GM12891 (cell line): ENCODE measurements around the gene ADGRE2.
"Not testable (repeated sequence)": the region's sequence is repeated elsewhere in the genome, so short reads cannot be mapped to it uniquely, and the experiment has no call there.

Source experiments
- DNase-seq: peaks from one replicate; pipeline ENCODE4 v3.0.0; 2011; ENCODE audit warnings: low spot score; ENCODE audit not compliant: insufficient read length
- FAIRE-seq: peaks from 2 replicates; lab custom pipeline; 2011; peaks lifted over from hg19 to GRCh38; lab: Jason Lieb, UNC
- PAX5 ChIP-seq: IDR thresholded peaks from 2 replicates; pipeline ENCODE4 v1.6.1; 2011; ENCODE audit warnings: low read length, moderate library complexity, mild to moderate bottlenecking; ENCODE audit not compliant: insufficient read depth, severe bottlenecking
- POLR2A ChIP-seq: IDR thresholded peaks from 2 replicates; pipeline ENCODE4 v1.6.1; 2011; ENCODE audit warnings: low read depth, low read length, control low read depth
- POLR2AphosphoS5 ChIP-seq: IDR thresholded peaks from 2 replicates; pipeline ENCODE4 v1.6.1; 2011; ENCODE audit warnings: low read depth, low read length, control low read depth
- POU2F2 ChIP-seq: IDR thresholded peaks from 2 replicates; pipeline ENCODE4 v1.6.1; 2011; ENCODE audit warnings: low read depth, mild to moderate bottlenecking, control low read depth, low read length, moderate library complexity
- SPI1 ChIP-seq: IDR thresholded peaks from 2 replicates; pipeline ENCODE4 v1.6.1; 2011; ENCODE audit warnings: low read depth, low read length, control low read depth
- TAF1 ChIP-seq: IDR thresholded peaks from 2 replicates; pipeline ENCODE4 v1.6.1; 2011; ENCODE audit warnings: low read depth, low read length, control low read depth

ADGRE2 gene

GRCh38 chr19:14768001-14768400 lies 10.4 kb downstream of the ADGRE2 start:
- no peak for FAIRE-seq
- no peak for DNase-seq
- TF ChIP-seq PAX5, result no peak
- no peak for TF ChIP-seq POU2F2
- TF ChIP-seq POLR2A, result no peak
- TF ChIP-seq TAF1, result no peak
- TF ChIP-seq POLR2AphosphoS5, result no peak
- TF ChIP-seq SPI1, result no peak

DNA sequence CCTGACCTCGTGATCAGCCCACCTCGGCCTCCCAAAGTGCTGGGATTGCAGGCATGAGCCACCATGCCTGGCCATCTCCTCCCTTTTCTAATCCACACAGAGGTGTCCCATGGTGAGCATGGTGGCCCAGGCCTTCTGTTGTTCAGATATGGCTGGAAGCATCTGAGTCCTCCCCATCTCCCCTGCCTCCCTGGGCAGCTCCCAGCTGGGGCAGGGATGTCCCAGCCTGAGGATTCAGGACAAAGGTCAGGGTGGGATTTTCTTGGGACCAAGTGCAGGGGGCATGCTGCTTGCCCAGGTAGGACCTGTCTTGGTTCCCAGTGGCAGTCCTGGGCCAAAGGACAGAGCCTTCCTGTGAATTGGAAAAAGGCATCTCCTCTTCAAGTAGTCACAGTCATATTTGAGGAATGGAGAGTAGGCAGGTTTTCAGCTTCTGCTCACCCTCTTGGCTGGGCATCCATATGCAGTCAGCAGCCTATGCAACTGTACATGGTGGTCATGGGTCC lies 10.8 kb downstream of the ADGRE2 start:
- DNase-seq (no peak), FAIRE-seq (no peak)
- TF ChIP-seq POLR2AphosphoS5, result no peak
- no peak for TF ChIP-seq POLR2A
- no peak for TF ChIP-seq SPI1

DNA sequence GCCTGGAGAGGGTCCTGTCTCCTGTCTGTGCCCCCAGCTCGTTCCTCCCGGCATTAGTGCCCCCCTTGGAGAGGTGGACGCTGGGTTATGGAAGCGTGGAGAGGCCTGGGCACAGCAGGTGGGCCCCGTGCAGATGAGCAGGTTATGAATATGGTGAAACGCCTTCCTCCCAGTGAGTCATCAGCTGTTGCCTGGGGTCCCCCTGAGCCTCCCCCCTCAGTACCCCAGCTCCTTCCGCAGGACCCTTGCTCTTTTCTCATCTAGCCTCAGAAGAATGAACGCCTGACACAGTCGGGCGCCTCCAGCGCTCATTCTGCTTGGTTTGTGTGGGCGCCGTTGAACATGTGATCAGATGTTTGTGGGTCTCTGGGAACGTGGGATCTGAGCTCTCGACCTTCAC lies 12.5 kb downstream of the ADGRE2 start:
- not testable (repeated sequence) for DNase-seq

GRCh38 chr19:14765403-14765802 lies 13.0 kb downstream of the ADGRE2 start:
- FAIRE-seq, result peak; percentile 76
- not testable (repeated sequence) for DNase-seq

More for the DNA sequence above, 12.5 kb downstream of the ADGRE2 start:
- not testable (repeated sequence) for FAIRE-seq

- no peak for TF ChIP-seq POLR2AphosphoS5
- TF ChIP-seq TAF1, result no peak
- TF ChIP-seq SPI1, result no peak
- TF ChIP-seq PAX5, result no peak
- no peak for TF ChIP-seq POLR2A
- TF ChIP-seq POU2F2, result no peak
Observed at GRCh38 chr19:14764401-14764800, 14.0 kb downstream of the ADGRE2 start.

DNA sequence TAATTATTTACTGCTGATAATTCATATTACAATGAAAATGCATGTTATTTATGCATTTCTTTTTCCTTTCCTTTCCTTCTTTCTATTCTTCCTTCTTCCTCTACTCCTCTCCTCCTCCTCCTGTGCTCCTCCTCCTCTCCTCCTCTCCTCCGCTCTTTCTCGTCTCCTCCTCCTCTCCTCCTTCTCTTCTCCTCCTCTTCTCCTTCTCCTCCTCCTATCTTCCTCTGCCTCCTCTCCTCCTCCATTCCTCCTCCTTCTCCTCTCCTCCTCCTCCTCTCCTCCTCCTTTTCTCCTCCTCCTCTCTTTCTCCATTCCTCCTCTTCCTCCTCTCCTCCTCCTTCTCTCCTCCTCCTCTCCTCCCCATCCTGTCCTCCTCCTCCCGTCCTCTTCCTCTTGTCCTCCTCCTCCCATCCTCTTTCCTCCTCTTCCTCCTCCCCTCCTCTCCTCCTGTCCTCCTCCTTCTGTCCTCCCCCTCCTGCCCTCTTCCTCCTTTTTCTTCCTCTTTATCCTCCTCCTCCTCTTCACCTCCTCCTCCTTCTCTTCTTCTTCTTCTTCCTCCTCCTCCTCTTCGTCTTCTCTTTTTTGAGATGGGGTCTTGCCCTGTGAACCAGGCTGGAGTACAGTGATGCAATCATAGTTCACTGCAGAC lies 14.7 kb downstream of the ADGRE2 start:
- no peak for DNase-seq
- TF ChIP-seq TAF1, result no peak
- no peak for TF ChIP-seq SPI1
- TF ChIP-seq POLR2A, result no peak
- no peak for TF ChIP-seq PAX5
- no peak for TF ChIP-seq POU2F2
- no peak for TF ChIP-seq POLR2AphosphoS5
- no peak for FAIRE-seq

More at GRCh38 chr19:14764401-14764800, 14.0 kb downstream of the ADGRE2 start:
- FAIRE-seq (no peak), DNase-seq (no peak)

- TF ChIP-seq POU2F2 (no peak), SPI1 (no peak), POLR2AphosphoS5 (no peak), TAF1 (no peak), POLR2A (no peak), PAX5 (no peak)
- FAIRE-seq (no peak), DNase-seq (no peak)
Observed at GRCh38 chr19:14762111-14762510, 16.2 kb downstream of the ADGRE2 start.

- no peak for TF ChIP-seq TAF1
- no peak for TF ChIP-seq POLR2A
- TF ChIP-seq POU2F2, result no peak
- TF ChIP-seq SPI1, result no peak
- no peak for TF ChIP-seq POLR2AphosphoS5
- no peak for TF ChIP-seq PAX5
- no peak for FAIRE-seq
- DNase-seq, result no peak
Observed at GRCh38 chr19:14761607-14762006, 16.8 kb downstream of the ADGRE2 start.

GRCh38 chr19:14758816-14759215 lies 19.5 kb downstream of the ADGRE2 start:
- TF ChIP-seq POU2F2 (no peak), POLR2AphosphoS5 (no peak), POLR2A (no peak), SPI1 (no peak), TAF1 (no peak), PAX5 (no peak)
- DNase-seq (no peak), FAIRE-seq (no peak)

DNA sequence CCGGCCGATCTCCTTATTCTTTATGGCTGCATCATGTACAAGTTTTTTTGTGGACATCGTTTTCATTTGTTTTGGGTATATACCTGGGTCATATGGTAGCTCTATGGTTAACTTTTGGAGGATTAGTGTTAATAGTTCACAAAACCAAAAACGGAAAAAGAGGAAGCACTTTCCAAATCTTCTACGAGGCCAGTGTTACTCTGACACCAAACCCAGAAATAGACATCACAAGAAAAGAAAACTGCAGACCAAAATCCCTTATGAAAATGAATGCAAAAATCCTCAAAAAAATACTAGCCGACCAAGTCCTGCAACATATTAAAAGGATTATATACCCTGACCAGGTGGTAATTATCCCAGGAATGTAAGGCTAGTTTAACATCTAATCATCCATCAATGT lies 29.8 kb downstream of the ADGRE2 start:
- TF ChIP-seq POLR2A (no peak), TAF1 (no peak), POU2F2 (no peak), SPI1 (no peak), POLR2AphosphoS5 (no peak), PAX5 (no peak)
- FAIRE-seq, result no peak
- DNase-seq, result no peak
